H1 (cell line): Measurements from ENCODE around the gene PLXDC2. TPM values are rescaled to one million over a fixed set of nuclear protein-coding genes. Genes with fewer than 3 reads are reported as not detected.
"Not testable (repeated sequence)": the region's sequence is repeated elsewhere in the genome, so short reads cannot be mapped to it uniquely, and the experiment has no call there.

Experiments
- CTCF ChIA-PET: fragments of 300-600 bp; sonication (Branson Sonifier 250); formaldehyde crosslinking; loops from one replicate; lab custom pipeline; 2021; ENCODE audit not compliant: partially characterized antibody; lab: Charles Lee
- POLR2A ChIA-PET: fragments of 300-600 bp; sonication (Branson Sonifier 250); formaldehyde crosslinking; loops from one replicate; lab custom pipeline; 2021; ENCODE audit warnings: inconsistent platforms; ENCODE audit not compliant: partially characterized antibody; lab: Charles Lee
- DNase-seq, 2 experiments: peaks; one replicate each; pipeline versions ENCODE4 v3.0.0 to v3.0.0-alpha.2; 2010 to 2022; ENCODE audit warnings: low spot score in 2 of 2, low read depth in 1 of 2, mixed read lengths in 1 of 2
- FAIRE-seq: peaks from 2 replicates; lab custom pipeline; 2011; peaks lifted over from hg19 to GRCh38; lab: Jason Lieb, UNC
- H2AFZ ChIP-seq: 2 replicates; pipeline ENCODE4 v1.8.1; 2012; ENCODE audit warnings: low read length, inconsistent platforms
- H2AK5ac ChIP-seq: 2 replicates; pipeline ENCODE4 v1.6.1; 2013; ENCODE audit warnings: low read depth, low read length
- H2BK120ac ChIP-seq: replicated peaks from 2 replicates; pipeline ENCODE3; 2013; ENCODE audit warnings: low read depth, low read length, inconsistent platforms
- H2BK12ac ChIP-seq: 2 replicates; pipeline ENCODE4 v1.6.1; 2013; ENCODE audit warnings: low read depth, low read length
- H2BK15ac ChIP-seq: 2 replicates; pipeline ENCODE4 v1.6.1; 2013; ENCODE audit warnings: low read length
- H2BK20ac ChIP-seq: 2 replicates; pipeline ENCODE4 v1.6.1; 2013; ENCODE audit warnings: low read length
- H2BK5ac ChIP-seq: 2 replicates; pipeline ENCODE4 v1.6.1; 2013; ENCODE audit warnings: low read depth, low read length
- H3K14ac ChIP-seq: 2 replicates; pipeline ENCODE4 v1.6.1; 2013; ENCODE audit warnings: inconsistent platforms; ENCODE audit not compliant: insufficient read length
- H3K18ac ChIP-seq: 2 replicates; pipeline ENCODE4 v1.6.1; 2013; ENCODE audit warnings: low read length; ENCODE audit errors: extremely low read depth
- H3K23ac ChIP-seq: 2 replicates; pipeline ENCODE4 v1.6.1; 2013; ENCODE audit warnings: inconsistent platforms; ENCODE audit not compliant: insufficient read length
- H3K23me2 ChIP-seq: 2 replicates; pipeline ENCODE4 v1.6.1; 2013; ENCODE audit warnings: low read depth, low read length
- H3K27ac ChIP-seq: 2 replicates; pipeline ENCODE4 v1.6.1; 2011; ENCODE audit warnings: low read depth, low read length, inconsistent platforms
- H3K27me3 ChIP-seq, 4 experiments: replicated peaks in 1 of 4; 1 replicate in 1 of 4; 2 replicates in 3 of 4; pipeline versions ENCODE4 v1.6.1 to v1.8.1; 2011 to 2013; ENCODE audit warnings: low read length in 3 of 4, mild to moderate bottlenecking in 3 of 4, inconsistent platforms in 2 of 4, mixed read lengths in 2 of 4, moderate library complexity in 1 of 4; ENCODE audit not compliant: control insufficient read depth in 3 of 4, insufficient read depth in 3 of 4; ENCODE audit errors: extremely low read depth in 1 of 4
- H3K36me3 ChIP-seq, 4 experiments: 2 replicates each; pipeline versions ENCODE4 v1.6.1 to v1.8.1; 2011 to 2013; ENCODE audit warnings: mild to moderate bottlenecking in 4 of 4, low read length in 3 of 4, moderate library complexity in 2 of 4, control low read depth in 1 of 4, inconsistent platforms in 1 of 4; ENCODE audit not compliant: insufficient read depth in 4 of 4, control insufficient read depth in 2 of 4
- H3K4ac ChIP-seq: replicated peaks from 2 replicates; pipeline ENCODE3; 2013; ENCODE audit warnings: low read length, low read depth, mixed read lengths, inconsistent platforms; ENCODE audit not compliant: insufficient read length
- H3K4me1 ChIP-seq, 4 experiments: replicated peaks in 1 of 4; 1 replicate in 1 of 4; 2 replicates in 3 of 4; pipeline versions ENCODE4 v1.6.1 to v1.8.1; 2011 to 2013; ENCODE audit warnings: low read length in 3 of 4, inconsistent platforms in 2 of 4, mixed read lengths in 1 of 4; ENCODE audit not compliant: insufficient read depth in 4 of 4, control insufficient read depth in 3 of 4
- H3K4me2 ChIP-seq, 2 experiments: 2 replicates each; pipeline versions ENCODE4 v1.6.1 to v1.8.1; 2011 to 2013; ENCODE audit warnings: low read depth in 2 of 2, low read length in 2 of 2, control low read depth in 1 of 2, inconsistent platforms in 1 of 2, mild to moderate bottlenecking in 1 of 2; ENCODE audit not compliant: insufficient read depth in 1 of 2
- H3K4me3 ChIP-seq, 4 experiments: fragments of 200-600, 300-600 bp in 1 of 4; sonication (generic), shearing (Covaris generic), sonication (Bioruptor Twin) in 1 of 4; 2 replicates each; pipeline versions ENCODE4 v1.5.1 to v1.8.1; 2011 to 2016; ENCODE audit warnings: low read length in 4 of 4, low read depth in 3 of 4, control low read depth in 2 of 4, inconsistent platforms in 2 of 4, mild to moderate bottlenecking in 2 of 4, mixed read lengths in 1 of 4, moderate library complexity in 1 of 4; ENCODE audit not compliant: insufficient read depth in 2 of 4; ENCODE audit errors: extremely low read depth in 1 of 4
- H3K56ac ChIP-seq: replicated peaks from 2 replicates; pipeline ENCODE3; 2013; ENCODE audit warnings: low read depth, mild to moderate bottlenecking, mixed read lengths, low read length, inconsistent platforms; ENCODE audit not compliant: insufficient read length
- H3K79me1 ChIP-seq: 2 replicates; pipeline ENCODE4 v1.6.1; 2013; ENCODE audit warnings: low read depth, low read length, control low read depth
- H3K79me2 ChIP-seq, 2 experiments: 2 replicates each; pipeline versions ENCODE4 v1.6.1 to v1.8.1; 2012 to 2013; ENCODE audit warnings: low read length in 2 of 2, mild to moderate bottlenecking in 2 of 2, inconsistent platforms in 1 of 2; ENCODE audit not compliant: insufficient read depth in 2 of 2, control insufficient read depth in 1 of 2
- H3K9ac ChIP-seq, 4 experiments: replicated peaks in 1 of 4; 1 replicate in 1 of 4; 2 replicates in 3 of 4; pipeline versions ENCODE4 v1.6.1 to v1.8.1; 2011 to 2013; ENCODE audit warnings: low read depth in 3 of 4, low read length in 3 of 4, control low read depth in 2 of 4, mild to moderate bottlenecking in 2 of 4, moderate library complexity in 2 of 4, inconsistent platforms in 1 of 4; ENCODE audit errors: extremely low read depth in 1 of 4
- H3K9me3 ChIP-seq, 2 experiments: 2 replicates each; pipeline versions ENCODE4 v1.6.1 to v1.8.1; 2012 to 2013; ENCODE audit warnings: mild to moderate bottlenecking in 2 of 2, moderate library complexity in 2 of 2, control low read depth in 1 of 2, inconsistent platforms in 1 of 2, low read depth in 1 of 2, low read length in 1 of 2, mixed read lengths in 1 of 2; ENCODE audit not compliant: insufficient read depth in 2 of 2
- H4K20me1 ChIP-seq, 2 experiments: replicated peaks in 1 of 2; 2 replicates each; pipeline versions ENCODE3 to v1.8.1; 2011 to 2013; ENCODE audit warnings: inconsistent platforms in 2 of 2, low read length in 2 of 2, mild to moderate bottlenecking in 1 of 2; ENCODE audit not compliant: insufficient read depth in 2 of 2, control insufficient read depth in 1 of 2
- H4K5ac ChIP-seq: 2 replicates; pipeline ENCODE4 v1.6.1; 2013; ENCODE audit warnings: low read length, low read depth, mixed read lengths, inconsistent platforms; ENCODE audit not compliant: insufficient read length
- H4K8ac ChIP-seq: 2 replicates; pipeline ENCODE4 v1.8.0; 2013; ENCODE audit warnings: mild to moderate bottlenecking, moderate library complexity, low read length, inconsistent platforms; ENCODE audit not compliant: insufficient read depth; ENCODE audit errors: extremely low read depth
- H4K91ac ChIP-seq: replicated peaks from 2 replicates; pipeline ENCODE3; 2013; ENCODE audit warnings: low read length, mixed read lengths, inconsistent platforms; ENCODE audit not compliant: insufficient read length
- WGBS, 2 experiments: shearing (Covaris generic) in 1 of 2; methylation state at CpG; one replicate each; pipeline versions ENCODE4 v1.1.6 to v1.1.7; 2013 to 2015; ENCODE audit warnings: low lambda C conversion rate in 2 of 2, mixed read lengths in 2 of 2, inconsistent platforms in 1 of 2, low coverage in 1 of 2, missing lambda C conversion rate in 1 of 2; ENCODE audit not compliant: insufficient replicate concordance in 2 of 2, insufficient coverage in 1 of 2, insufficient read length in 1 of 2; ENCODE audit errors: extremely low coverage in 1 of 2, missing lambda C conversion rate in 1 of 2; 5-methylcytosine and 5-hydroxymethylcytosine counted together
- polyA plus RNA-seq, 7 experiments: library from polyadenylated mRNA; depleted of rRNA in 3 of 7; stranded (reverse) in 5 of 7; unstranded in 2 of 7; fragments of >200 nt in 5 of 7; fragments of 200-250 nt in 2 of 7; gene quantifications; 1 replicate in 5 of 7; 2 replicates in 1 of 7; 4 replicates in 1 of 7; pipeline versions ENCODE4 v1.2.1 to v1.2.3, GENCODE V29; 2011 to 2013; ENCODE audit warnings: missing spikeins in 2 of 7, mixed read lengths in 2 of 7
- total RNA-seq: library from RNA; stranded (reverse); fragmentation: NEBNext Ultra II Directional; extraction: Animal tissue kit (Norgen Biotek cat#: 25700); gene quantifications from 2 replicates; pipeline ENCODE4 v1.2.1, GENCODE V29; 2021

Gene PLXDC2
- total and polyA plus RNA-seq, 2 of the 8 experiments (the other 6 are each of a cell fraction or from before 2014, with no cell fraction given), result 23.0 to 40.5 TPM

DNA sequence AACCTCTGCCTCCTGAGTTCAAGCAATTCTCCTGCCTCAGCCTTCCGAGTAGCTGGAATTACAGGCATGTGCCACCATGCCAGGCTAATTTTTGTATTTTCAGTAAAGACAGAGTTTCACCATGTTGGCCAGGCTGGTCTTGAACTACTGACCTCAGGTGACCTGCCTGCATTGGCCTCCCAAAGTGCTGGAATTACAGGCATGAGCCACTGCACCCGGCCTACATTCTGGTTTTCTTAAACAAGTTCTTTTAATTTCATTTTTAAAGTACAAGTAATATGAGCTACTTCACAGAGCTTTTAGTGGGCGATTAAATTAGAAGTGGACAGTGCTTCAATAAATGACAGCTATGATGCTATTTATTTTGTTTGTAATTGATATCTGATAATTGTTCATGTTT lies 46.4 kb upstream of the PLXDC2 start:
- H4K5ac ChIP-seq, H3K14ac ChIP-seq, H3K36me3 ChIP-seq, H3K4me1 ChIP-seq, H2BK120ac ChIP-seq, H2BK5ac ChIP-seq, H2AFZ ChIP-seq, H3K79me1 ChIP-seq, H2BK12ac ChIP-seq, H3K27me3 ChIP-seq, H4K91ac ChIP-seq, H3K27ac ChIP-seq, FAIRE-seq, H3K4me3 ChIP-seq, H4K8ac ChIP-seq, POLR2A ChIA-PET, H2AK5ac ChIP-seq, DNase-seq, H3K23ac ChIP-seq, H3K56ac ChIP-seq, H3K79me2 ChIP-seq, H3K4me2 ChIP-seq, H2BK15ac ChIP-seq, H3K9ac ChIP-seq, H2BK20ac ChIP-seq, H3K4ac ChIP-seq, H3K9me3 ChIP-seq, H3K23me2 ChIP-seq, H4K20me1 ChIP-seq, H3K18ac ChIP-seq: not testable (repeated sequence)
- CTCF ChIA-PET, result interaction anchor here (0.8 kb wide), 1 partner anchor 19 kb away, joined by 4 read pairs; no protein-coding TSS in a partner anchor
- 93% methylated on average over 3 of the region's 3 CpGs; no CpG with 5 or more reads in 1 of the 2 experiments for WGBS, 2 experiments
